ENCODE data around the gene SCAF1.

DNA sequence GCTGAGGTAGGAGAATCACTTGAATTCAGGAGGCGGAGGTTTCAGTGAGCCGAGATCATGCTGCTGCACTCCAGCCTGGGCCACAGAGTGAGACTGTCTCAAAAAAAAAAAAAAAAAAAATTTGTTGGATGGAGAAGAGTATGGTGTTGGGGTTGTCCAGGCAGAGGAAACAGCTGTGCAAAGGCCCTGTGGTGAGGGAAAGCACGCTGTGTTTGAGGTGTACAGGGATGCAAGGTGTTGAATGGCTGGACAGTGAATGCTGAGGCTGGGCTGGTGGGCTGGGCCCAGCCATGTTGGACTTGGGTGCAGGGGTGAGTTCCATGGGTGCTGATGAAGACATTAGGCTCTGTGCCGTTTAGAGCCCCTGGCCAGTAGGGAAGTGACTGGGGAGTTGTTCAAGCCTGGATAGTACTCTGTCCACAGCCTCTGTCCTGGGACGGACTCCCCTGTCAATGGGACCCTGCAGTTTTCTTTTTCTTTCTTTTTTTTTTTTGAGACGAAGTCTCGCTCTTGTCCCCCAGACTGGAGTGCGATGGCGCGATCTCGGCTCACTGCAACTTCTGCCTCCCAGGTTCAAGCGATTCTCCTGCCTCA lies 32.4 kb upstream of the SCAF1 start:
- no peak for TF ChIP-seq EZH2 (IDR thresholded peaks at IDR 0.05)
- TF ChIP-seq CTCF (IDR thresholded peaks at IDR 0.05) = no peak

All from neural progenitor cell (in vitro differentiated cells).